Mucosa of descending colon (tissue), 3 donors: ENCODE measurements around the gene C17orf75. TPM values are rescaled to one million over a fixed set of nuclear protein-coding genes. Genes with fewer than 3 reads are reported as not detected.

ENCODE experiments used
- ATAC-seq: fragments of 200-7000 bp; cut with Tn5 transposase; one replicate; pipeline ENCODE4 v1.9.1; 2020; ENCODE audit warnings: mild to moderate bottlenecking, moderate library complexity
- DNase-seq, 3 donors: peaks; one replicate each; pipeline ENCODE4 v3.0.0-alpha.2; 2020
- H3K36me3 ChIP-seq: fragments of 200-600 bp; one replicate; pipeline ENCODE4 v1.8.0; 2021; ENCODE audit warnings: low read depth, mild to moderate bottlenecking
- H3K4me1 ChIP-seq: fragments of 200-600 bp; one replicate; pipeline ENCODE4 v1.8.0; 2021; ENCODE audit warnings: low read depth, mild to moderate bottlenecking
- H3K4me3 ChIP-seq: fragments of 200-600 bp; one replicate; pipeline ENCODE4 v1.8.0; 2021; ENCODE audit warnings: mild to moderate bottlenecking
- H3K9me3 ChIP-seq: fragments of 200-600 bp; one replicate; pipeline ENCODE4 v1.8.0; 2021; ENCODE audit warnings: mild to moderate bottlenecking
- intact Hi-C, 2 donors: fragments of 100-400 bp; cut with DNase I in 1 of 2; cut with micrococcal nuclease in 1 of 2; formaldehyde crosslinking; loops; one replicate each; pipeline versions ENCODE4 v1.11.0 to v1.11.1; 2022; cut with DNase I, micrococcal nuclease
- total RNA-seq, 3 donors: library from RNA; stranded (reverse); fragmentation: NEBNext Ultra II Directional in 2 of 3; extraction: Animal tissue kit (Norgen Biotek cat#: 25700) in 2 of 3; gene quantifications; one replicate each; pipeline versions ENCODE4 v1.2.1 to v1.2.4, GENCODE V29; 2021 to 2023
- TF ChIP-seq, protein P1 (sequence below): fragments of 200-600 bp; IDR thresholded peaks from one replicate; pipeline ENCODE4 v1.8.0; 2022; ENCODE audit warnings: antibody characterized with exemption, mild to moderate bottlenecking
- donor health status: DM: no; HTN: no; CAD: no; lungs with moderate emphysema.
- donor health status: DM: no; HTN: no; CAD: no.
- donor health status: DM: no; HTN: yes; CAD: no.

Gene C17orf75
- total RNA-seq, 3 donors from 2014 or later: 10.3 to 14.8 (median 12.9) TPM

GRCh38 chr17:32302860-32303649 is 38.9 kb downstream of the C17orf75 start:
- TF ChIP-seq, protein P1, sequence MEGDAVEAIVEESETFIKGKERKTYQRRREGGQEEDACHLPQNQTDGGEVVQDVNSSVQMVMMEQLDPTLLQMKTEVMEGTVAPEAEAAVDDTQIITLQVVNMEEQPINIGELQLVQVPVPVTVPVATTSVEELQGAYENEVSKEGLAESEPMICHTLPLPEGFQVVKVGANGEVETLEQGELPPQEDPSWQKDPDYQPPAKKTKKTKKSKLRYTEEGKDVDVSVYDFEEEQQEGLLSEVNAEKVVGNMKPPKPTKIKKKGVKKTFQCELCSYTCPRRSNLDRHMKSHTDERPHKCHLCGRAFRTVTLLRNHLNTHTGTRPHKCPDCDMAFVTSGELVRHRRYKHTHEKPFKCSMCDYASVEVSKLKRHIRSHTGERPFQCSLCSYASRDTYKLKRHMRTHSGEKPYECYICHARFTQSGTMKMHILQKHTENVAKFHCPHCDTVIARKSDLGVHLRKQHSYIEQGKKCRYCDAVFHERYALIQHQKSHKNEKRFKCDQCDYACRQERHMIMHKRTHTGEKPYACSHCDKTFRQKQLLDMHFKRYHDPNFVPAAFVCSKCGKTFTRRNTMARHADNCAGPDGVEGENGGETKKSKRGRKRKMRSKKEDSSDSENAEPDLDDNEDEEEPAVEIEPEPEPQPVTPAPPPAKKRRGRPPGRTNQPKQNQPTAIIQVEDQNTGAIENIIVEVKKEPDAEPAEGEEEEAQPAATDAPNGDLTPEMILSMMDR: no peak
- no peak overlapping the region for H3K4me3 ChIP-seq
- no peaks in the 10 kb centered on the region for H3K9me3 ChIP-seq
- no peaks in the 10 kb centered on the region for H3K36me3 ChIP-seq
- ATAC-seq (no peak), DNase-seq (no peak)
- H3K4me1 ChIP-seq: no peaks in the 10 kb centered on the region
- intact Hi-C loops: no loop called here

GRCh38 chr17:32302037-32302436 is 39.9 kb downstream of the C17orf75 start:
- no peaks in the 10 kb centered on the region for H3K9me3 ChIP-seq
- H3K4me1 ChIP-seq: no peaks in the 10 kb centered on the region
- DNase-seq (no peak), ATAC-seq (no peak)
- H3K4me3 ChIP-seq: no peak overlapping the region
- TF ChIP-seq, protein P1: no peak
- no peaks in the 10 kb centered on the region for H3K36me3 ChIP-seq
- intact Hi-C loops: no loop called here

GRCh38 chr17:32299580-32300164 is 42.3 kb downstream of the C17orf75 start:
- Histone ChIP-seq H3K9me3 (no peaks in the 10 kb centered on the region), H3K4me3 (no peak overlapping the region), H3K4me1 (no peaks in the 10 kb centered on the region), H3K36me3 (no peaks in the 10 kb centered on the region)
- TF ChIP-seq, protein P1: no peak
- intact Hi-C loops: no loop called here
- no peak for ATAC-seq
- no peak for DNase-seq

DNA sequence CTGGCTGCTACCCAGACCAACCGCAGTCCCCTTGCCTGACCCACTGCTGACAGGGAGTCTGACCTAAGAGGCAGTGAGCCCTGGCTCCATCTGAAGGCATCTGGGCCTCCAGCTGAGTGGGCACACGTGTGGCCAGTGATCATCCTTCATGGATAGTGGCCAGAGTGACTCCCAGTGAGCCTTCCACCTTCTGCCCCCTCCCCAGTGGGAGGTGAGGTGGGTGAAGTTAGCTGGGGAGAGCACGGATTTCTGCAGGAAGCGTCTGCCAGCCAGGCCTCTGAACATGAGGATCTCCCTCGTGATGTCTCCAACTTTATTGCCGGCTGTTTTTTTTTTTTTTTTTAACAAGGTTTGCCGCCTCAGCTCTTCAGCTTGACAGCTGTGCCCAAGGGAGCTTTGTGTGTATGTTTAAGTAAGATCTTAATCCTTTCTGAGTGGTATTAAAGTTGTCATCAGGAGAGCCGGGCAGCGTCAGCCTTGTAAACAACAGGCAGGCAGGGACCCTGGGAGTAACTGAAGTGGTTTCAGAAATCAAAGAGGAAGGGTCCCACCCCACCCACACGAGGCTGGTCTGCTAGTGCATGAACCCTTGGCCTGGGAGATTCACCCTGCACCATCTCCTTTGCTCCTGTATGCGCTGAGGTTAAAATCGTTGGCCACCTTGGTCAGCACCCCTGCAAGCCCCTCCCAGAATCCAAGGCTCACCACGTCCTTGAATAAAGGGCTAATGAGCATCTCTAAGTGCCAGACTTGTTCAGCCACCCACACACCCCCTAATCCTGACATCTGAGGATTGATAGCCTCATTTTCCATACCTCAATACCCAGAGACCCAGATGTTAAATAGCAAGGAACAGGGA is 43.0 kb downstream of the C17orf75 start:
- H3K4me1 ChIP-seq: no peaks in the 10 kb centered on the region
- H3K9me3 ChIP-seq: no peaks in the 10 kb centered on the region
- H3K36me3 ChIP-seq: no peaks in the 10 kb centered on the region
- TF ChIP-seq, protein P1: no peak
- no peak overlapping the region for H3K4me3 ChIP-seq
- peak; percentile 58 for ATAC-seq
- no peak for DNase-seq
- intact Hi-C loops: no loop called here

GRCh38 chr17:32298298-32298697 is 43.7 kb downstream of the C17orf75 start:
- ATAC-seq: peak; percentile 7
- H3K36me3 ChIP-seq: no peaks in the 10 kb centered on the region
- H3K4me1 ChIP-seq: no peaks in the 10 kb centered on the region
- intact Hi-C loops: no loop called here
- no peaks in the 10 kb centered on the region for H3K9me3 ChIP-seq
- TF ChIP-seq, protein P1: no peak
- no peak overlapping the region for H3K4me3 ChIP-seq
- no peak for DNase-seq
